ENCODE results near the gene PI4KA.
"Not testable (repeated sequence)": the region's sequence is repeated elsewhere in the genome, so short reads cannot be mapped to it uniquely, and the experiment has no call there.

GRCh38 chr22:20901093-20902033 lies 42.8 kb upstream of the PI4KA start:
- not testable (repeated sequence) for TF ChIP-seq POLR2A (IDR thresholded peaks at IDR 0.05; ENCODE audit: low read depth, low read length); POLR2AphosphoS5 (IDR thresholded peaks at IDR 0.05; ENCODE audit: low read depth, low read length); TAF1 (IDR thresholded peaks at IDR 0.05; ENCODE audit: borderline replicate concordance, low read depth, low read length)

All from GM12892 (cell line).